NCI-H1105 treated with DMSO at 0.1 percent for 48 hours (cell line): Measurements from ENCODE around the gene XRCC5.

ENCODE experiments used
- DNase-seq: peaks from one replicate; lab custom pipeline; 2025; lab: John Stamatoyannopoulos, UW

XRCC5 gene

DNA sequence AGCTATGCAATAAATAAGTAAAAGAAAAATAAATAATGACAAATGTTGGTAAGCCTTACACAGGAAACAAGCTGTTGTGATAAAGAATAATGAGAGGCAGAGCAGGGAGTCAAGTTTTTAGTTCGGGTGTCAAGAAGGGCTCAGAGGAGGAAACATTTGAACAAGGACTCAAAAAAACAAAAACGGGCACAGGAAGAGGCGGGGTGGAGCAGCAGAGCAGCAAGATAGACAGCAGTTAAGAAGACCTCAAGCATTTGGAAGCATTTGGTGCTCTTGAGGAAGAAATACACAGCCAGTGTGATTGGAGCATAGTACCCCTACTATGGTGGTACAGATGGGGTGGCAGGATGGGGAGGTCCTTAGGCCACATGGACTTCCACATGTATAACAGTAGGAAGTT lies 24.6 kb upstream of the XRCC5 start:
- no peak for DNase-seq

- no peak for DNase-seq
Observed at GRCh38 chr2:216086207-216086893, 22.8 kb upstream of the XRCC5 start.

DNA sequence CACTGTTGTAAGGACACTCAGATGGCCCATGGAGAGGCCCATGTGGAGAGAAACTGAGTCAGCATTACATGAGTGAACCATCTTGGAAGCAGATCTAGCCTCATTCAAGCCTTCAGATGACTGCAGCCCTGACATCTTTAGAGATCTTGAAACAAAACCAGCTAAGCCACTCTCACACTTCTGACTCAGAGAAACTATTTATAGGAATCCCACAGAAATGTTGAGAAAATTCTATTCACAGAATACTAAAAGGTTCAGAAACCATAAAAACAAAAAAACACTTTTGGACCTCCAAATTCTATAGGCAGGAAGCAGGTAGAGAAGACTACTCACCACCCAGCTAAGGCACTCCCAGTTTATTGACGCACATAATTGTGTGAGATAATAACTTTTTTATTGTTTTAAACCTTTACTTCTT lies 18.8 kb upstream of the XRCC5 start:
- no peak for DNase-seq

- DNase-seq, result no peak
Observed at GRCh38 chr2:216092646-216093045, 16.5 kb upstream of the XRCC5 start.

DNA sequence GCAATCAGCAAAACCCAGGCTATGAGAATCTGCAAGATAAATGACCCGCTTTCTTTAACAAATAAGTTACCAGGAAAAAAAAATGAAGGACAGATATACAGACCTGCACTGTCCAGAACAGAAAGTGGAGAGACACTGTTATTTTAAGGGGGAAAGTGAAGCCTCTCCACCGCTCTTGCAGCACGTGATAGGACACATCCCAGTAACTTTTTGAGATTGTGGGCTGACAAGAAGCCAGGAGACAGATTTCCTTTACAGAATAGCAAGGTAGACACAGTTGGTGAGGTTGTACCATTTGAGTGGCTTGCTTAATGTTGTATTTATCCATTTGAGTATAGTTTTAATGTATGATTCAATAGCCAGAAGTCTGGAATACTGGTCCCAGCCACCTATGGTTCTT lies 14.4 kb upstream of the XRCC5 start:
- no peak for DNase-seq

GRCh38 chr2:216098421-216099334 lies 10.5 kb upstream of the XRCC5 start:
- DNase-seq, result no peak

DNA sequence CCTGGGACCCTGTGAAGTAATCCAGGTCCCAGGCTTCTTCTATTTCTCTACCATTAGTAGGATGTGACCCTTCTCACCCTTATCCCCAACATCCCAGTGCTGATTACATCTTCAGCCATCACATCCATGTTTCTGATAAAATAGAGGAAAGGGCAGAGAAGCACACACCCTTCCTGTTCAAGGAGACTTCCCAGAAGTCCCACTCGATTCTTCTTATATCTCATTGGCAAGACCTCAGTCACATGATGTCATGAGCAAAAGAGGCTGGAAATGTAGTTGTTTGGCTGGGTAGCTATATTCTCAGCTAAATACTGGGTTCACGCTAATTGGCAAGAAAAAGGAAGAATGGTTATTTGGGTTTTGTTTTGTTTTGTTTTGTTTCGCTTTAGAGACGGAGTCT lies 8.0 kb upstream of the XRCC5 start:
- DNase-seq, result no peak

DNA sequence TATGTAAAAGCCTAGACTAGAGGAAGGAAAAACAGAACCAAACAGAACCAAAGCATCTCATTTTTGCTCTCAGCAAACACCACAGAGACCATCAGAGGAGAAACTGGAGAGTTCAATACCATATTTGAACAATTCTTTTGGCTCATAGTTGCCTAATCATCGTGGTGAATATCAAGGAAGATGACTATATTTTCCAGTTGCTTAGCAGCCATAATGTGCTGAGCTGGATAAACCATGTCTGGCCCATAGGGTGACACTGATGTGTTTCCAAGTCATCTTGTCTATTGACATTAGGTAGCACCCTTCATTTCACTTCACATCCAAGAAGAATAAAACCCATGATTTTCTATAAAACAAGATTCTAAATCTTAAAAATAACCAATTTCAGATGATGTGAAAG lies 5.9 kb upstream of the XRCC5 start:
- DNase-seq, result no peak

DNA sequence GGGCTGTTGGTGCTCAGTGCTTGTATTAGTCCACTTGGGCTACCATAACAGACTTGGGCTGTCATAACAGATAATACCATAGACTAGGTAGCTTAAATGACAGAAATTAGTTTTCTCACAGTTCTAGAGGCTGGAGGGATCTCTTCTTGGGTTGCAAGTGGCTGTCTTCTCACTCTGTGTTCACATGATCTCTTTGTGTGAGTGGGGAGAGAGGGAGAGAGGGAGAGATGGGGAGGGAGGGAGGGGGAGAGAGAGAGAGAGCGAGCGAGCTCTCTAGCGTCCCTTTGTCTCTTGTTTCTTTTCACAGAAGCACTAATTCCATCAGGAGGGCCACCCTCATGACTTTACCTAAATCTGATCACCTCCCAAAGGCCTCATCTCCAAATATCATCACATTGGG lies 4.5 kb upstream of the XRCC5 start:
- no peak for DNase-seq

DNA sequence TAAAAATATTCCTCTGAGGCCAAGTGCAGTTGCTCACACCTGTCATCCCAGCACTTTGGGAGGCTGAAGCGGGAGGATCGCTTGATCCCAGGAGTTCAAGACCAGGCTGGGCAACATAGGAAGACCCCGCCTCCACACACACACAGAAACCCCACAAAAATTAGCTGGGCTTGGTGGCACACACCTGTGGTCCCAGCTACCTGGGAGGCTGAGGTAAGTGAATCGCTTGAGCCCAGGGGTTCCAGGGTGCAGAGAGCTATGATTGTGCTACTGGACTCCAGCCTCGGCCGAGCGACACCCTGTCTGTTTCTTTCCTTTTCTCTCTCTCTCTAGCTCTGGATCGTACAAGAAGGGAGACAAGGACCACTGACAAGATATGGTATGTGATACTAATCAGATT lies 1.8 kb upstream of the XRCC5 start:
- no peak for DNase-seq

DNA sequence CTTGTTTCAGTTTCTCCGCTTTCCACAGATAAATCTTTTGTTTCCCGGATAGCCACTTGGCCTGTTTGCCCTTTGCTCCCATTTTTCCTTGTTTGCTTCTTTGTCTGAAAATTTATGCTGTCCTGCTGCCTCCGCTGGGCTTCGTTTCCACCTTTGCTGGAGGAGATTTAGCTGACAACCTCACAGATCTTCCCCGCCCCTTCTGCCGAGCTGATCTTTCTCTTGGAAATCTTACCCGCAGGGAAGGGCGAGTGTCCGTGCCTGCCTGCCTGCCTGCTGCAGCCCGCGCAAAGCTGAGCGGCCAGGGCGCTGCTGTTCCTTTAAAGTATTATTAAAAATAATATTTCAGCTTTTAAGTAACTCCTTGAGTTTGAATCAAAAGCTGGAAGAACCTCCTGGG lies 1.4 kb upstream of the XRCC5 start:
- no peak for DNase-seq

GRCh38 chr2:216108310-216108966 lies 710 bp upstream of the XRCC5 start:
- no peak for DNase-seq

DNA sequence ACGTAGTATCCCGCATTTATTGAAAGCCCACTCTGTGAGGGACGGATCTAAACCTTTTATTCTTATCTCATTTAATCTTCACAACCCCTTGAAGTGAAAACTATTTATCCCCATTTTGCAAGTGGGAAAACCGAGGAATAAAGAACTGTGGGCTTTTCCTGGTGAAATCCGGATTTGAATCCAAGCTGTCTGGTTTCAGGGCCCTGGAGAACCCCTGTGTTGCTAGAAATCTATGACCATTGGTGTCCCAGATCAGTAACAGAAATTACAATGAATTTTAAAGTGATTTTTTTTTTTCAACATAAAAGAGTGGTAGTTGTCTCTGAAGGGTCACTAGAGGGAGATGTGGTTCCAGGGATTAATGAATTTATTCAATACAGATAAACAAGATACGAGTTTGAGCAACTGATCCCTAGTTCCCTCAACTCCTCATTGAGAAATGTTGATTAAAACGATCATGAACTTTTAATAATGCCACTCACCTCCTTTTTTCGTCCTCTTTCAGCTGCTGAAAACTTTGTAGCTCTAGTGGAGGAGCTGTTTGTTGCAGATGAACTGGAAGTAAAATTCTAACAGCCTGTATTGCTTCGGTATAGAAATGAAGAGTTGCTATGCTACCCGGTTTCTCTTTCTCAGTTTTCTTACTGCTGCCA lies 940 bp downstream of the XRCC5 start:
- DNase-seq, result peak; percentile 24

DNA sequence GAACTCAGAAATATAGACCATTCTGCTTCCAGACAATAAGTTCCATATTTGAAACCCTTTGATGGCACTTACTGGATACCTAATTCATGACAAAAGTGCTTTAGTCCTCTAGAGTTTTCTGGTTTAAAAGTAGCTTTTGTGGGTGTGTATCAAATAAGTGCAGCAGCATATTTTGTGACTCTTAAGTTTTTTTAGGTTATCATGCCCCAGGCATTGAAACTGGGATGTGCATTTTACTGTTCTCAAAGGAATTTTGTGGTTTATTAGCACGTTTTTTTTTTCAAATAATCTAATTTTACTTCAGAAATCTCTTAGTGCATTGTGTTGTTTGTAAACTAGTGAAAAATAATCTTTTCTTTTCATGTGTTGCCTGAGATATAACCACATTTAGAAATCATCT lies 1.5 kb downstream of the XRCC5 start:
- no peak for DNase-seq

GRCh38 chr2:216111122-216111521 lies 2.0 kb downstream of the XRCC5 start:
- DNase-seq, result no peak

- DNase-seq, result no peak
Observed at GRCh38 chr2:216112926-216113325, 3.8 kb downstream of the XRCC5 start.

- no peak for DNase-seq
Observed at GRCh38 chr2:216113572-216113971, 4.4 kb downstream of the XRCC5 start.

GRCh38 chr2:216114382-216114713 lies 5.2 kb downstream of the XRCC5 start:
- no peak for DNase-seq

GRCh38 chr2:216114714-216115531 lies 5.8 kb downstream of the XRCC5 start:
- peak; percentile 99 for DNase-seq

GRCh38 chr2:216116418-216116817 lies 7.3 kb downstream of the XRCC5 start:
- DNase-seq, result no peak

DNA sequence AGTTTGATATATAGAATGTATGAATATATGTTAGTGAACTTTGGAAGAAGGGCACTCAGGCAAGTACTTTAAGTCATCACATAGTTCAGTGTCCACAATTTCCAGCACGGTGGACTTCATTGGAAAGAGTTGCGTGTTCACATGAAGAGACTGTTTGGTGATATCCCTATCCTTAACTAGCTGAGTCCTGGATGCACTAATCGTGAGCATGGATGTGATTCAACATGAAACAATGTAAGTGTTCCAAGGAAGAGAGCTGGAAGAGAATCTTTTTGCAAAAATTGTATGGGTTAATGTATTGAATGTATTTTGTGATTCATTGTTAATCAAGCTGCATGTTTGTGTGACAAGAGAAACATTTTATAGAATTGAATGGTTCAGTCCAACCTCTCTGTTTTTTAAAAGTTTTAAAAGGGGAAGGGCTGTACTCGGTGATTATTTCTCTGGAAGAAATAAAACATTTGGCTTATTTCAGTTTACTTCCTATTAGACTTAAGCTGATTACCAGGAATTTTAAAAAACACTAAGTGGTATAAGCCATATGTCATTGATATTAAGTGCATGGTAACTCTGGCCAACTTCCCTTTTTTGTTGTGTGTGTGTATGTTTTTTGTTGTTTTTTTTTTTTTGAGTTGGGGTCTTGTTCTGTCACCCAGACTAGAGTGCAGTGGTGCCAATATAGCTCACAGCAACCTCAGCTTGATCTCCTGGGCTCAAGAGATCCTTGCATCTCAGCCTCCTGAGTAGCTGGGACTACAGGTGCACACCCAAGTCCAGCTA lies 8.6 kb downstream of the XRCC5 start:
- DNase-seq, result no peak
